ENCODE measurements around the gene SHROOM3.

DNA sequence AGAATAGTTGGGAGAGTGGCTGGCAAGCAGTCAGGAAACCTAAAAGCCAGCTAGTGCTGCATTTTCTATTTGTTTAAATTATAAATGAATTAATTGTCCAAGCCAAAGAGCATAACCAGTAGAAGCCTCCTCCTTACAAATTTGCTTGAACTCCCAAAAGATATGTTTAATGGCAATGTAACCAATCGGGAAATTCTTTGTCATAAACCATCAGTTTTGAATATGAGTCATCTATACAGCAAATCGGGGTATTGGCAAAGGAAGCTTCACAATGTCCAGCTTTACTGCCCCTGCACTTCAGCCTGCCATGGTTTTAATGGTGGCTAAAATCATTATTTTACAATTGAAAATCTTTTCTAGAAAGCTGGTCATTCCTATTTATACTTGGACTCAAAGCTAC lies 216.6 kb downstream of the SHROOM3 start:
- no peak for TF ChIP-seq ZNF274 (IDR thresholded peaks at IDR 0.05; ENCODE audit: low read depth, low read length)
- no peak for TF ChIP-seq SUZ12 (IDR thresholded peaks at IDR 0.05; ENCODE audit: extremely low read depth, insufficient read depth, insufficient read length)
- no peak for TF ChIP-seq YY1 (IDR thresholded peaks at IDR 0.05; ENCODE audit: insufficient read depth, insufficient read length)

All from NT2/D1 (cell line).